Measurements from ENCODE around the gene CCDC106.

CCDC106 gene

GRCh38 chr19:55697698-55698097 is 49.7 kb downstream of the CCDC106 start:
- DNase-seq (ENCODE audit: low spot score), result no peak

DNA sequence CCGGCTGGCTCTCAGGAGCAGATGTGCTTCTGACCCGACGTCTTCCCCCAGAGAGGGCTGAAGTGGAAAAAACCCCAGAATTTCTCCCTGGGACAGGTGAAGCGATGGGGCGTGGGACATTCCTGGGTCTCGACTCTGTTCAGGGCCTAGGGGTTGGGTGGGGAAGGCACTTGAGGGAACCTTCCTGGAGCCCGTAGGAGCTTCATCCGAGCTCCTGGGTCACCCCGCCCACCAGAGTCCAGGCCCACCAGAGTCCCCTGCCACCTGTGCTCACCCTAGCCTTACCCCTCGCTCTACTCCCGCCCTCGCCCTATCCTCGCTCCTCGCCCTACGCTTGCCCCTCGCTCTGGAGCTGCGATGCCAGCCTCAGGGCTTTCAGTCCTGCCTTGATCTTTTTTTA is 50.2 kb downstream of the CCDC106 start:
- no peak for DNase-seq (ENCODE audit: low spot score)

GRCh38 chr19:55699221-55699620 is 51.2 kb downstream of the CCDC106 start:
- no peak for DNase-seq (ENCODE audit: low spot score)

DNA sequence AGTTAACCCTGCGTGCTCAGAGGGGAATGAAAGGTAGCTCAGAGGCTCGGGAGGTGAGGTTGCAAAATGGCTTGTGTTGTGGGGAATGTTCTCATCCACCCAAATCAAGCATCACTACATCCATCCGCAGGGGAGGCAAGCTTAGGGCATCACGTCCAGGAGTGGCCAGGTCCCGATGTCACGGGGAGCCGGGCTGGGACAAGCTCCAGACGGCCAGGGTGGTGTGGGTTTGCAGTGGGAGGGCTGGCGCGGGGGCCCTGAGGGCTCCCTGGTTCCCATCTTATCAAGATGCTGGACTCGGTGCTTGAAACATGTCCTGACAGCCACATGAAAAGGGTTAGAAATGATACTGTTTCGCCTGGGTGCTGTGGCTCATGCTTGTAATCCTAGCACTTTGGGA is 52.8 kb downstream of the CCDC106 start:
- no peak for DNase-seq (ENCODE audit: low spot score)

GRCh38 chr19:55702131-55702627 is 54.2 kb downstream of the CCDC106 start:
- no peak for DNase-seq (ENCODE audit: low spot score)
